Tibial artery (tissue), 4 donors: ENCODE measurements around the gene TAF6.

Experiments used
- DNase-seq, 2 donors: peaks; one replicate each; pipeline ENCODE4 v3.0.0-alpha.2; 2019
- H3K27ac ChIP-seq, 2 donors: fragments of 200-600 bp; sonication (generic) in 1 of 2; 1 replicate in 1 of 2; 2 replicates in 1 of 2; pipeline ENCODE4 v1.5.1; 2018 to 2019; ENCODE audit warnings: mild to moderate bottlenecking in 1 of 2
- H3K27me3 ChIP-seq, 2 donors: fragments of 200-600 bp; sonication (generic) in 1 of 2; one replicate each; pipeline versions ENCODE4 v1.5.1 to v1.6.0; 2016 to 2019
- H3K36me3 ChIP-seq, 3 donors: fragments of 200-600 bp; sonication (generic) in 2 of 3; one replicate each; pipeline ENCODE4 v1.5.1; 2016 to 2019; ENCODE audit warnings: mild to moderate bottlenecking in 2 of 3
- H3K4me1 ChIP-seq, 4 donors: fragments of 200-600 bp; sonication (generic) in 2 of 4; 1 replicate in 3 of 4; 2 replicates in 1 of 4; pipeline ENCODE4 v1.5.1; 2016 to 2019
- H3K4me3 ChIP-seq, 2 donors: fragments of 200-600 bp; sonication (generic) in 1 of 2; 1 replicate in 1 of 2; 2 replicates in 1 of 2; pipeline ENCODE4 v1.5.1; 2018 to 2019; ENCODE audit warnings: mild to moderate bottlenecking in 2 of 2
- H3K9me3 ChIP-seq, 3 donors: fragments of 200-600 bp; sonication (generic) in 1 of 3; one replicate each; pipeline ENCODE4 v1.5.1; 2016 to 2019
- CTCF ChIP-seq, 2 experiments: fragments of 200-600 bp in 1 of 2; fragments of 450-650 bp in 1 of 2; IDR thresholded peaks; one replicate each; pipeline ENCODE4 v1.5.1; 2017 to 2019; ENCODE audit warnings: antibody characterized with exemption in 2 of 2, mild to moderate bottlenecking in 1 of 2, moderate library complexity in 1 of 2
- intact Hi-C: fragments of 100-400 bp; cut with DNase I; formaldehyde crosslinking; loops from one replicate; pipeline ENCODE4 v1.15.0; 2023; ENCODE audit warnings: low total_unique reads

TAF6 gene

GRCh38 chr7:100080907-100081534 is 38.1 kb downstream of the TAF6 start:
- H3K36me3 ChIP-seq = peaks cover 13 to 34% (median 22%) of the 10 kb centered on the region in 3 donors
- H3K4me1 ChIP-seq = peaks cover 5 to 40% (median 25%) of the 10 kb centered on the region in 4 donors
- peak overlapping the region; percentile 95 to 98 for H3K4me3 ChIP-seq
- no peak for TF ChIP-seq CTCF (IDR thresholded peaks at IDR 0.05)
- no peak for DNase-seq
- H3K27ac ChIP-seq = peak overlapping the region; percentile 82 to 88
- intact Hi-C loops = loop anchor here (5.0 to 10.0 kb wide), 2 partner anchors 34 to 66 kb away; partner anchors contain the start of genes ZKSCAN1 and ZSCAN21
- H3K9me3 ChIP-seq = no peaks in the 10 kb centered on the region
- H3K27me3 ChIP-seq = no peaks in the 10 kb centered on the region

GRCh38 chr7:100079024-100079560 is 40.1 kb downstream of the TAF6 start:
- no peaks in the 10 kb centered on the region for H3K9me3 ChIP-seq
- no peak overlapping the region for H3K27ac ChIP-seq
- H3K4me3 ChIP-seq = no peak overlapping the region
- no peak for TF ChIP-seq CTCF (IDR thresholded peaks at IDR 0.05)
- H3K27me3 ChIP-seq = no peaks in the 10 kb centered on the region
- DNase-seq = no peak
- intact Hi-C loops = no loop called here
- H3K36me3 ChIP-seq = peaks cover 33 to 53% (median 41%) of the 10 kb centered on the region in 3 donors
- peaks cover 5 to 40% (median 25%) of the 10 kb centered on the region in 4 donors for H3K4me1 ChIP-seq

- no peak overlapping the region for H3K4me3 ChIP-seq
- no peaks in the 10 kb centered on the region for H3K27me3 ChIP-seq
- H3K9me3 ChIP-seq = peaks cover 0 to under 1% (median 0%) of the 10 kb centered on the region in 3 donors
- no peak overlapping the region for H3K27ac ChIP-seq
- H3K36me3 ChIP-seq = peaks cover 52 to 72% (median 60%) of the 10 kb centered on the region in 3 donors
- DNase-seq = no peak
- intact Hi-C loops = no loop called here
- TF ChIP-seq CTCF (IDR thresholded peaks at IDR 0.05) = no peak
- peaks cover 5 to 33% (median 21%) of the 10 kb centered on the region in 4 donors for H3K4me1 ChIP-seq
These were observed 42.0 kb downstream of the TAF6 start for GRCh38 chr7:100077205-100077604.

- peaks cover 69 to 90% (median 78%) of the 10 kb centered on the region in 3 donors for H3K36me3 ChIP-seq
- H3K27ac ChIP-seq = no peak overlapping the region
- DNase-seq = no peak
- peaks cover 2 to 21% (median 15%) of the 10 kb centered on the region in 4 donors for H3K4me1 ChIP-seq
- H3K9me3 ChIP-seq = peaks cover 0 to 19% (median 16%) of the 10 kb centered on the region in 3 donors
- TF ChIP-seq CTCF (IDR thresholded peaks at IDR 0.05) = no peak
- no peak overlapping the region for H3K4me3 ChIP-seq
- intact Hi-C loops = no loop called here
- no peaks in the 10 kb centered on the region for H3K27me3 ChIP-seq
These were observed 43.7 kb downstream of the TAF6 start for GRCh38 chr7:100075418-100075817.

- intact Hi-C loops = no loop called here
- H3K27ac ChIP-seq = no peak overlapping the region
- no peaks in the 10 kb centered on the region for H3K27me3 ChIP-seq
- TF ChIP-seq CTCF (IDR thresholded peaks at IDR 0.05) = no peak
- H3K9me3 ChIP-seq = peaks cover 0 to 21% (median 21%) of the 10 kb centered on the region in 3 donors
- H3K36me3 ChIP-seq = peaks cover 75 to 96% (median 84%) of the 10 kb centered on the region in 3 donors
- DNase-seq = no peak
- H3K4me3 ChIP-seq = no peak overlapping the region
- H3K4me1 ChIP-seq = peaks cover 0 to 15% (median 9%) of the 10 kb centered on the region in 4 donors
These were observed 44.3 kb downstream of the TAF6 start for GRCh38 chr7:100074841-100075240.
